SW 1271 (cell line): ENCODE measurements around the gene GNAL.

Source experiments
- DNase-seq, 2 experiments: peaks; one replicate each; lab custom pipeline; 2025; lab: John Stamatoyannopoulos, UW

The GNAL gene

GRCh38 chr18:11724781-11725180 is 35.7 kb downstream of the GNAL start:
- DNase-seq = no peak

GRCh38 chr18:11726556-11726955 is 37.5 kb downstream of the GNAL start:
- DNase-seq = no peak

- DNase-seq = no peak
These were observed 39.2 kb downstream of the GNAL start for GRCh38 chr18:11728249-11728648.

GRCh38 chr18:11729556-11729955 is 40.5 kb downstream of the GNAL start:
- DNase-seq = no peak

DNA sequence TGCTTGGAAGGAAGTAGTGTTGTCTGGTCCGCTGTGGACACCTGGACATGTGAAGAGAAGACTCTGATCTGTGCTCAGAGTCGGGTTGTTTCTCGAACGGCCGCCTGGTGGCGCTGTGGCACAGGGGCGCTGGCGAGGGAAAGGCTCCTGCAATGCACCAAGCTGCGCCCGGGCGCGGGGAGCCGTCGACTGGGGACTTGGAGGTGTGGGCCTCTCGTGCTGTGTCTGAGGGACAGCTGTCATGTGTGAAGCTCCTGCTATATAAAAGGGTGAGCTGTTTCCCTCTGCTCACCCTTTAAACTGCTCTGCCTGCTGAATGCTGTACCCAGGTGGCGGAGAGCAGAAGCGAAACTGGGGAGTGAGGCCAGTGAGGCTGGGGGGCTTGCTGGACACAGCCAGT is 44.0 kb downstream of the GNAL start:
- DNase-seq = peak in 1 of 2 experiments; percentile 3

GRCh38 chr18:11736656-11737055 is 47.6 kb downstream of the GNAL start:
- DNase-seq = no peak

GRCh38 chr18:11739893-11740292 is 50.8 kb downstream of the GNAL start:
- DNase-seq = no peak

DNA sequence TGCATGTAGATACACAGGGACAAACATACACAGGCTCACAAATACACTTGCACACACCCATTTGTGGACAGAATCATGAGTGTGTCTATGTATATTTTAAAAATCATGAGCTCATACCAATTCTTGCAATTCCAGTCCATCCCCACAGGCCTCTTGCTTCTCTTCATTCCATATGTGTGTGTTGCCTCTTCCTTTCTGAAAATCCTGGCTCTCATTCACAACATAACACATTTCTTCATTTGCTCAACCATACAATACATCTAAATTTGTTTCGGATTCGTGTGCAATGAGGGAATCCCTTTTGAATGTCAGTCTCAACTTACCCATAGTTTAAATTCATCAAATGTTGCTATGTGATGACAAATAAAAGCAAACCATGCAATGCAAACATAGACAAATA is 51.4 kb downstream of the GNAL start:
- DNase-seq = no peak

DNA sequence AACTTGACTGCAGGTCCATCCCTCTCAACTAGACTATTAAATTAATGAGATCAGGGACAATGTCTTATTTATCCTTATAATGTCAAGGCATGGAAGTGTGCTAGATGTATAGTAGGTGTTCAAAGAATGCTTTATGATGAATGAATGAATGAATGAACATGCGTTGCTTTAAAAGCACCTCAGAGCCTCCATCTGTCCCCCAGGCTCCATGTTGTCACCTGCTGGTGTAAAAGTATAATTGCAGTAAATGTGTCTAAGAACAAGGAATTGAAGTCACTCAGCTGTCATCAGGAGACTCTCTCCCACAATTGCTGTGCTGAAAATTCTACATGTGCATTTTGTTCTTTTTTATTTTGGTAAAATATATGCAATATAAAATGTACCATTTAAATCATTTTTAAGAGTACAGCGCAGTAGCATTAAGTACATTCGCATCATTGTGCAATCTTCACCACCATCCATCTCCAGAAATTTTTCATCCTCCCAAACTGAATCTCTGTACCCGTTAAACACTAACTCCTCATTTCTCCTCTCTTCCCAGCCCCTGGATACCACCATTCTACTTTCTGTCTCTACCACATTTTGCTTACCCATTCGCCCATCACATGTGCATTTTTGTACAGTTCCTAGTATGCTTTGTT is 52.6 kb downstream of the GNAL start:
- DNase-seq = peak in 1 of 2 experiments; percentile 5

- DNase-seq = no peak
These were observed 56.5 kb downstream of the GNAL start for GRCh38 chr18:11745521-11745920.

DNA sequence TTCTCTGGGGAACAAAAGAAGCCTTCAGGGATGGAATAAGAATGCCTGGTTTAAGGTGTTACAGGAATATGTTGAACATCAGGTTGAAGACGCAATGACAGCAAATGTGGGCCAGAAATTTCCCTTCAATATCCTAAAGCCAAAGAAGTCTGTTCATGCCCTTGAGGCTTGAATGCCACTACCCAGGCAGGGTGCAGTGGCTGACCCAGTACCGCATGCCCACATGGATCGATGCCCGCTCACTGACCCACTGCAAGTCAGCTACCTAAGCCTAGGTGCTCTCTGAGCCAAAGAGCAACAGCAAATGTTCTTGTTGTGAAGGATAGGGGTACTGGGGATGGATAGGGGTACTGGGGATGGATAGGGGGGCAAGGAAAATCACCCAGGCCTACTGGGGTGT is 58.2 kb downstream of the GNAL start:
- no peak for DNase-seq

GRCh38 chr18:11747731-11748130 is 58.7 kb downstream of the GNAL start:
- no peak for DNase-seq

DNA sequence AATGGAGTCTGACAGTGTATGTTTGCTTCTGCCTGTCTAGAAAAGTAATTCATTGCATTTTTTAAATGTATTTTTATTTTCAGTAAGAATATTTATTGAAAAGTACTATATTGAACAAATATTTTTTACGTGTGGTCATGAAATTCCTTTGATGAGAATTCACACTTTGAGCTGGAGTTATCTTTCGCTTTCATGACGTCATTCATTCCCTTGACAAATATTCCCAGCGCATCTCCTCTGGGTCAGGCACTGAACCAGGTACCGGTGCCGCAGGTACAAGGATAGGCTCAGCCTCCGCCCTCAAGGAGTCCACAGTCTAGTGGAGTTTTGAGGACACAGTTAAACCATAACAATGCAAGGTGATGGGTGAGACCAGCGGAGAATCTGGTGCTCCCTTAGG is 60.2 kb downstream of the GNAL start:
- no peak for DNase-seq

- no peak for DNase-seq
These were observed 61.1 kb downstream of the GNAL start for GRCh38 chr18:11750171-11750570.

GRCh38 chr18:11750581-11751310 is 61.7 kb downstream of the GNAL start:
- no peak for DNase-seq

GRCh38 chr18:11751341-11752115 is 62.5 kb downstream of the GNAL start:
- DNase-seq = no peak

DNA sequence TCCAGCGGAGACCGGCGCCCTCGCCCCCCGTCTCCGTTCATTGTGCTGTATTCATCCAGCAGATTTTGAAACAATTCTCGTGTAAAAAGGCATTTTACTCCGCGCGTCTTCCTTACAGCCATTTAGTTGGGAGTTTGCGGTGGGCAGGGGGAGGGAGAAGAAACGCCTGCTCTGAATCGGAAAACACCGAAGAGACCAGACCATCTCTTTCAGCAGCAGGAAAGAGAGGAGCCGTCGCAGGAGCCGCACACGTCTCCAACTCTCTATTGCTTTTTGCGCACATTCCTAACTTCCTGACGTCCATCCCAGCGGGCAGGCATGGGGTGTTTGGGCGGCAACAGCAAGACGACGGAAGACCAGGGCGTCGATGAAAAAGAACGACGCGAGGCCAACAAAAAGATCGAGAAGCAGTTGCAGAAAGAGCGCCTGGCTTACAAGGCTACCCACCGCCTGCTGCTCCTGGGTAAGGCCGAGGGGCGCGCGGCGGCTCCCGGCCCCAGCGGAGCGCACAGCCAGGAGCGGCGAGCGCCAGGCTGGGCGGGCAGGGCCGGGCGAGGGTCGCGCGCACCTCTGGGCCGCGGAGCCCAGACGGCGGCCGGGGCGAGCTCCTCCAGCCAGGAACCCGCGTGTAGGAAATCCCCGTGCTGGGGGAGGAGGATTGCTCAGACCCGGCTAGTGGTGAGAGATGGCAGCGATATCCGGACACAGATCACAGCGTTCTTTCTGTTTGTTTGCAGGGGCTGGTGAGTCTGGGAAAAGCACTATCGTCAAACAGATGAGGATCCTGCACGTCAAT is 63.2 kb downstream of the GNAL start:
- DNase-seq = no peak

- DNase-seq = no peak
These were observed 65.9 kb downstream of the GNAL start for GRCh38 chr18:11754979-11755378.

DNA sequence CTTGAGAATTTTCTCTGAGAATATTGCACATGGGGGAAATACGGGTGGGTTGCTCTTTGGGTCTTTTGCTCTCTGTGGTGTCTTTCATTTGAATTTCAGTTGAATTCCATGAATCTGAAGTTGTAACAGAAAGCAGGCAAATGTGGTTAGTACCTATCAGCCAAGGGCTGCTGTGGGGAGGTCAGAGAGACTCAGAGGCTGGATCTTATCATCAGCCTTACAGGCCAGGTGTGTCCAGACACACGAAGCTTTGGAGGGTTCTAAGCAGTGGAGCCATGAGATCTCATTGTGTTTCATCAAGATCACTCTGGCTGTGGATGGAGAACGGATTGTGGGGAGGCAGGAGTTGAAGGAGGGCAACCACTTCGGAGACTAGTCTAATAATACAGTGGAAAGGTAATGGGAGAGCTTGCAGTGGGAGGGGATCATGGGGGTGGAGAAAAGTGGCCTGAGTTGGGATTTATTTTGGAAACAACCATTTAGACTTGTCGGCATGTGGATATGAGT is 68.1 kb downstream of the GNAL start:
- DNase-seq = no peak

DNA sequence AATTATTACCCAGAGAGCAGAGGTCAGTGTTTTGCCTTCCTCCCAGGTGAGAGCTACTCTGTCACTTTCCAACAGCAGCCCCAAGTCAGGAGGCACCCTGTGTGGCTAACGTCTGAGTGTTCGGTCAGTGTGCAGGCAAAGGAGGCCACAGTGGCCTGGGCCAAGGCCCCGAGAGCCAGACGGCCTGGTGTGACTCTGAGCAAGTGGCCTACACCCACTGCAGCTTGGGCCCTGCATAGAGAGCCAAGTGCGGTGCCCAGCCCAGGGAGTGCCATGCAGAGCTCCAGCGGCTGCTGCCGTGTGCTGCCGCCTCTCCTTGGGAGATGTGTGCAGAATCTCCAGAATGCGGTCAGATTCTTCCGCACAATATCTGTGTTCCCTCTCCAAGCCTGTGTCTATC is 70.4 kb downstream of the GNAL start:
- no peak for DNase-seq

DNA sequence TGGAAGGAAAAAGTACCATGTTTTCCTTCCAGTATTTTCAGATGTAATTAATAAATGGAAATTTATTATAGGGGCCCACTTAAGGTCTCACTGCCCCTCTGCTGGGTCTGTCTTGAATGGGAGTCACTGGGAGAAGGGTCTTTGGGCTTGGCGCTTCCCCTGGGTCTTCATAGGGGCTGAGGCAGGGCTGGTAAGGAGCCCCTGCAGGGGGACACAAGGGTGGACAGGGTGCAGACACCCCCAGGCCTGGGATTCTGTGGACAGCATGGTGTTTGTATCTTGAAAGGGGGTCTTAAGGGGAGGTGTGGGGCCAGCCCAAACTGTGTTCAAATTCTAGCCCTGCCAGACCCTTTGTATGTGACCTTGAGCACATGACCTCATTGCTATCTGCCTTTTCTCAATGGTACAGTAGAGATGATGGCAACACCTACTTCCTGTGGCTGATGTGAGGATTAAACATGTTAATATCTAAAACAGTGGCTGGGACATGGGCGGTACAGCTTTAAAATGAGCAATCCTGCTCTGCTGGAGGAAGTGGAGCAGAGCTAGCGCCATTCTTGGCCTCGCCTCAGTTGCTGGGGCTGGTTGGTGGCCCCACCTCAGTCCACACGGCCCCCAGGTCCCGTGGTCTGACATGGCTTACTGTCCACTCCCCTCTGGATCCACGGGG is 71.6 kb downstream of the GNAL start:
- no peak for DNase-seq
